NCI-H2081 (cell line): ENCODE results near the gene C17orf67.
"Not testable (repeated sequence)": the region's sequence is repeated elsewhere in the genome, so short reads cannot be mapped to it uniquely, and the experiment has no call there.

ENCODE experiments used
- DNase-seq, 2 experiments: peaks; one replicate each; lab custom pipeline; 2025; lab: John Stamatoyannopoulos, UW

Gene C17orf67

DNA sequence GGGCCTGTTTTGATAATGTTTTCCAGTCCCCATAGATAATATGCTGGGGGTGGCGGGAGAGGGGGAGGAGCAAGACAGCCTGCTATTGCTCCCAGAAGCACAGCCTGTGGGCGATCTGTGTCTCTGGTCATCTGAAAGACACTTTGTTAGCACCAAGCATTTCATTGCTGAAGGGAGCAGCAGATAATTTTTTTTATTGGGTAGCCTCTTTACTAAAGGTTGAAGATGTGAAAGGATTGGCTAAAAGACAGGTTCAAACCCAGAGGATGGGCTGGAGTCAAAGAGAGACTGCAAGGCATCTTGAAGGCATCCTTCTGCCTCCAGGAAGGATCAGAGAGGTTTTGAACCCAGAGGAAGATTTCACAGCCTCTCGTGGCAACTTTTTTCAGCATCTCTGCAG is 60.6 kb downstream of the C17orf67 start:
- DNase-seq: no peak

DNA sequence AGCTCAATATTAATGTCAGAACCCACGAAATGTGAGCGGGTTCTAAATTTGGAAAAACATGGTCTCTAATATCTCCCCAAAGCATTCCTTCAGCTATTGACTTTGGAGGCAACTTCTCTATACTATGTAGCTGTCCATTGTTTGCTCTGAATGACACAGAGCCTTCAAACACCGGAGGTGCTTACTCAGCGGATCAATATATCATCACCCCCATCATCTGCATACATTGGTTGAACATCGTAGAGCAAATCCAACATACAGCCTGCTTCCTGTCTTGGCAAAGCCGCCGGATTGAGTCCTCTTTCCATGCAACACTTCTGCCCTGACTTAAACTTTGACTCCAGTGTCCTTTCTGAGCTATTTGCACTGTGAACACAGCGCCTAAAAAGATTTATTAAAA is 61.3 kb downstream of the C17orf67 start:
- DNase-seq: no peak

DNA sequence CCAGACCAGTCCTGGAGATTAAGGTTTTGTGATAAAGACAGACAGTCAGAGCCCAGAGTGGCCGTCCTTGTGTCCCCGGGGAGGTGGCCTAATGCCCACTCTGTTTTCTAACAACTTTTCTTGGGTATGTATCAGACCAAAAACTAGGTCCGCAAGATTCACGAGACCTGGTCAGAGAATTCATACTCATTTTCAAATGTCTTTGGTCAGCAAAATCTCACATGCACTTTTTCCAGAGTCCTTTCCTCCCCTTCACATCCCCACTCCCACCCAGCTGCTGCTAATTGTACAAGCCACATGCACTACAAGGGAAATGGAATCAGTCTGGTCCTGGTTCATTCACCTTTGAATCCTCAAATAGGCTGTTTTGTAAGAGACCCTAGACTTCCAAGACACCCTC is 61.7 kb downstream of the C17orf67 start:
- DNase-seq: no peak

DNA sequence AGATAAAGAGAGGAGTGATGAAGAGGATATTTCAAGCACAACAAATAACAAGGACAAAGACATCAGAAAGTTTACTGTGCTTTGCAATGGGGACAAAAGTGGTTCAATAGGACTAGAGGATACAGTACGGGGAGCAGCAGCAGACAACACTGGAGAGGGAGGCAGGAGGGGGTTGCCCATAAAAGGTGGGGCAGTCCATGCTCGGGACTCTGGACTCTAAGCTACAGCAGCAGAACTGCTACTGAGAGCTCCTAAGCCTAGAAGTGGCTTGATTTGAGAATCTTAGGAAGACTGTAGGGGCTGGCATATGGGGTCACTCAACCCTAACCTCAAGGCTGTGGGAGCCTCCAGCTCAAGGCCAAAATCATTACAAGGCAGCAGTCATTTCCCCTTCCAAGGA is 62.2 kb downstream of the C17orf67 start:
- DNase-seq: no peak

DNA sequence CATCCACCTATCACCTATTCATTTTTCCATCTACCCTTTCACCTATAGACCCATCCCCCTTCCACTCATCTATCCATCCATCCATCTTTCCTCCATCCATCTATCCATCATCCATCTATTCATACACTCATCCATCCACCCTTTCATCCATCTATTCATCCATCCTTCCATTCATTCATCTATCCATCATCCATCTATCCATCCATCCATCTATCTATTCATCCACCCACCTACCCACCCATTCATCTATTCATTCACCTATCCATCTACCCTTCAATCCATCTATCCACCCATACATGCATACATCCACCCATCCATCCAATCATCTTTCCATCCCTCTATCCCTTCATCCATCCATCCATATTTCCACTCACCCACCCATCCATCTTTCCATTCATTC is 63.3 kb downstream of the C17orf67 start:
- DNase-seq: no peak

DNA sequence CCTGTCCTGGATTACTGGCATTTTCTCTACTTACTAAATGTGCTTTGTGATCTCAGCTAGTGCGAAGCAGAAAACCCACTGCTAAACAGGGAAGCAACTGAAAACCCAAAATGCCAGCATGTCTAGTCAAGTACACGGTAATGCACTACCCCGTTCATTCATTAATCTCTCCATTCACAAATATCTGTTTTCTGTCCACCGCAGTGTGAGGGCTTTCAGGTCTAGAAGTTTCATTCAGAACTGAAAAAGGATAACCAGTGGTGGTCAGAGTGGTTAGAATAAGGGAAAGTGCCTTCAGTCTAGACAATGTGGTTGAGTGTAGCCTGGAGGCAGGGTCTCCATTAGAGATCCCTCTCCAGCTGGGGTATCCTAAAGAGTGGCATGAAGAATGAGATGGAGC is 68.3 kb downstream of the C17orf67 start:
- no peak for DNase-seq

DNA sequence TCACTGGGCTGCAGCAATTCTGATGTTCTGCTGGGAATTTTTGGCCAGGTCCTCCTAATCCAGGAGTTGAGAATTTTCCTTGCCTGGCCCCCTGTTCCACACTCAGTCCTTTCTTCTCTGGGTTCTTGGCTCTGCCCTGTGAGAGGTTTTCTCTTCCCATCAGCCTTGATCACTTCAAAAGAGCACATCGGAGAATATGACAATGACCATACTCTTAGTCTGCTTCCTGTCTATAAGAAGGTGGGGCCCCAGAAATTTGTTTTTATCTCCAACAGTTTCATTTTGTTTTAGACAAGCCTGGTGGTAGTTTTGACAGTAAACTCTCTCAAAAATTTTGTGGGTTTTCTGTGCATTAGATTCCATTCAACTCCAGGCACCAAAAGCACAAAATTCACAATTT is 70.7 kb downstream of the C17orf67 start:
- no peak for DNase-seq

DNA sequence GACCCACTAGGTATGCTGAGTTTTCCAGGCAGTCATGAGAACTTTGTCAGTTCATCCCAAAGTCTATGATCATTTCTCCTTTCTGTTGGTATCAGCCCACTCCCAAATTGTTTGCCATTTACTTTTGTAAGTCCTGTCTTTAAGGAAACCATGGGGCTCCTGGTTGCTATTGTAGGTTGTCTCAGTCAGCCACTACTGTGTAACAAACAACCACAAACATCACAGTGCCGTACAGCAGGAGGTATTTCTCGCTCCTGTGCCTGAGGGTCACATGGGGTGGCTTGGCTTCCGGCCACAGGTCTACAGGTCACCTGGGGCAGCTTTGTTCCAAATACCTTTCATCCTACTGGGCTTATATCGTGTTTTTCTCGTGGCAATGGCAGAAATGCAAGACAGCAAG is 71.6 kb downstream of the C17orf67 start:
- DNase-seq: no peak

DNA sequence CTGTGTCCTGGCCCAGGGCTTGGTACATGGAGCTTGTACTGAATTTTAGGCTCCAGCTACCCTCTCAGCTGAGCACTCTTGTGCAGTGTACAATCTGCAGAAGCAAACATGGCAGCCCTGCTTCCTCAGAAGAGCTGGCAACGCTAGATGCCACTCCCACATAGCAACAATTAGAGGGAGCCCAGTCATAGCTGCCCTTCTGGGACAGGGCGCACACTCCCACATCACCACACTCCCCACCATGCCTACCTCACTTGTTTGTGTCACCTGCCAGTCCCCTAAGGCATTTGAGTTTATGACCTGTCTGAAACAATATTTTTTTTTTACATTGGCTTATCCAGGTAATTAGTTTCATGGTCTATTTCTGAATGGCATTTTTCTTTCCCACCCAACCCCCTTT is 72.3 kb downstream of the C17orf67 start:
- DNase-seq: no peak

DNA sequence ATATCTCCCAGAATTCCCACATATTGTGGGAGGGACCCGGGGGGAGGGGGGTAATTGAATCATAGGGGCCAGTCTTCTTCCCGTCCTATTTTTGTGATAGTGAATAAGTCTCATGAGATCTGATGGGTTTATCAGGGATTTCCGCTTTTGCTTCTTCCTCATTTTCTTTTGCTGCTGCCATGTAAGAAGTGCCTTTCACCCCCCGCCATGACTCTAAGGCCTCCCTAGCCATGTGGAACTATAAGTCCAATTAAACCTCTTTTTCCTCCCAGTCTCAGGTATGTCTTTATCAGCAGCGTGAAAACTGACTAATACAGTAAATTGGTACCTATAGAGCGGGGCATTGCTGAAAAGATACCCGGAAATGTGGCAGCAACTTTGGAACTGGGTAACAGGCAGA is 76.1 kb downstream of the C17orf67 start:
- DNase-seq: not testable (repeated sequence)

DNA sequence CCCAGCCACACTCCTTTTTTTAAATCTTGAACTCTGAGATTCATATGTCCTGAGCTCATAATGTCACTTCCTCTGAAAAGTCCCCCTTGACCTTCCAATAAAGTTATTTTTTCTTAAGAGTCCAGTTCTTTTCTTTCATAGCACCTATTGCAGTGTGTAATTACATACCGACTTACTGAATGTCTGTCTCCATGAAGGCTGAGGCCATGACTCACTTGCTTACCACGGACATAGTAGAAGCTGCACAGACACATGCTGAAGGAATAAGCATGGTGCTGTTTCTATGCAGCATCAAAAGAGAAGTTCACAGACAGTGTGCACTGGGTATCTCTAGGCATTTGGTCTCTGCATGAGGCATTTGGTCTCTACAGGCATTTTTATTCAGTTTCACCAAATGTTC is 77.2 kb downstream of the C17orf67 start:
- DNase-seq: no peak

DNA sequence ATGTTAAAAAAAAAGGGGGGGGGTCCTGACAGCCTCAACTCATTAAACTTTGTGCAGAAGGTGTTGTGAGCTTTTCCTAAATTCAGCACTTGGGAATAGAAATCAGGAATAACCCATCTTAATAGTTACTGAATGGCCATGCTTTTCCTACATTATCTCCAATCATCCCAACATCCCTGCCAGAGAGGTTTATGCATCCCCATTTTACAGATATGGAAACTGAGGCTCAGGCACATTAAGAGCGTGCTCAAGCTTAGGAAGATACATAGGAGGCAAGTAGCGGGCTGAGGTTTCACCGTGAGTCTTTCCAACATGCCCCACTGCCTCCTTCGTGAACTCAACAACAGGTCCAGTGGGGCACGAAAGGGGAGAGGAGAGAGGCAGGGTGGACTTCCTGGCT is 78.4 kb downstream of the C17orf67 start:
- no peak for DNase-seq

DNA sequence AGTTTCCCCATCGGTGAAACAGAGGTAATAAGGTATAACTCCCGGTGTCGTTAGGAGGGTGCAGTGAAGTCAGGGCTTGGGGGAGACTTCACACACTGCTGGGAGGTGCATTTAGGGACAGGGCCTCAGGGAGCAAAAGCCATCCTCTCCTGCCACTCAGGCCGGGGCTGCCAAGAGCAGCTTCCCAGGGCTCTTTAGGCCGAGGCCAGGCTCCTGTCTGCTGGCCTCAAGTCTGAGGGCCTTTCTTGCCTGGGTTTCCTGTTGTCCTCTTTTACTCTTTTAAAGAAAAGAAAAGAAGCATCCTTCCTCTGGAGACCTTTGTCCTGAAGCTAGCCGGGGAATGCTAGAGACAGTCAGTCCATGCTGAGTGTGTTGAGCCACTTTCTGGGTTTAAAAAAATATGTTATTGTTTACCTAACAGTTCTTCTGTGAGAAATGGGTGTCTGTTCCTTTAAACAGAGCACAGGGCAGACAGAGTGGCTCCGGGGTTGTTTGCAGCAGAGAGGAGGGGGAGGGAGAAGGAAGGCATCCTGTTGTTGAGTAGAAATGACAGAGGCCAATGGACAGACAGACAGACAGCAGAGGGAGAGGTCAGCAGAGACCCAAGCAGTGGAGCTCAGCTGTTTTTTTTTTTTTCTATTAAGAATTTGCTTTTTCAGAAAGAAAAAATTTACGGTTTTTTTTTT is 79.1 kb downstream of the C17orf67 start:
- DNase-seq: no peak

DNA sequence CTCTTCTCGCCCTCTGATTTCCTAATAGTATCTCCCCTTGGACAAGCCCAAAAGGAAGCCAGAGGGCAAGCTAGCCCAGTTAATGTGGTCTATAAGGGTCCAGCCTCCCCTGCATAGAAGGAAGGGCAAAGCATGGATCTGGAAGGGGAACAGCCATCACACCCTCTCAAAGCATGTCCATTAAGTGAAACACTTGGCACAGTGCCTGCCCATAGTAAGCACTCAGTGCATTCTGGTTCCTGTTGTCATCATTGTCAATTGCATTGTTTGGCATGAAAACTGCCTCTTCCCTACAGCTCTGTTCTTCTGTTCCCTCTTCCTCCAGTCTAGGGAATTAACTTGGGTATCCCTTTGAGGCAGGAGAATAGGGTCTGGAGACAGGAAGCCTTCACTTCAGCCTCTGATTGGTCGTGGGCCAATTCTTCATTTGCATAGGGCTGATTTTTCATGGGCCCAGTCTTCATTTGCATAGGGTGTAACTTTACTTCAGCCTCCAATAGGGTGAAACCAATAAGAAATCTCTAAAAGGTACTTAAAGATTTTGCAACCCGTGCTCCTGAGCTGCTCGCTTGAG is 81.4 kb downstream of the C17orf67 start:
- no peak for DNase-seq

DNA sequence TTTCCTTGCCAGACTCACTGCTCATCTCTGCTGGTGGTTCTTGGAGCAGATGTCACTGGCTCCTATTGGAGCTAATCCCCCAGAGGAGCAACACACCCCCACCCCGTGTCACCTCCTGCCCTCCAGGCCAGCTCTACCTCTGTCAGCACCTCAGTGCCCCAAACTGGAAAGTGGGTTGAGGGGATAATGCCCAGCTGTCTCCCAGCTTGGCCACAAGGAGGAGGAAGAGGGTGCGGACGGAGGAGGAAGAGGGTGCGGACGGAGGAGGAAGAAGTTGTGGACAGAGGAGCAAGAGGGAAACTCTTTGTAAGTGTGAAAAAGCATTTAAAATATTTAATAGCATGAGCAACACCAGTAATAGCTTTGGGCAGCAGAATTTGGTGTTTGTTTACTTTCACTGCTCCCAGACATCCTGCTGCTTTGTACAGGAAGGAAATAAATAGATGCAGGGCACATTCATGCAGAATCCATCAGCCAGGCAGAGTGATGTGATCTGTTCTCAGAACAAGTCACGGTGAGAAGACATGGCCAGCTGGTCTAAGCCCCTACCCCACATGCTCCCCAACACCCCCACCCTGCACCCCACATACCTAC is 82.5 kb downstream of the C17orf67 start:
- no peak for DNase-seq

DNA sequence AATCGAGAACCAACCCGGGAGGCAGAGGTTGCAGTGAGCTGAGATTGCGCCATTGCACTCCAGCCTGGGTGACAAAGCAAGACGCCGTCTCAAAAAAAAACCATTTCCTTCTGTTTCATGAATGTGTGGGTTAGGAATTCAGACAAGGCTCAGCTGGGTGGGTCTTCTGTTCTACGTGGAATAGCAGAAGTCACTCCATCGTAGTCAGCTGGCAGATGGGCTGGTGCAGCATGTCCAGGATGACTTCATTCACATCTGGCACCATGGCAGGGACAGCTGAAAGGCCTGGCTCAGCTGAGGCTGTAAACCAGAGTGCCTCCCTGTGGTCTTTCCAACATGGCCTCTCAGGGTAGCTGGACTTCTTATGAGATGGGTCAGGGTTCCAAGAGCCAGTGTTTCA is 89.0 kb downstream of the C17orf67 start:
- no peak for DNase-seq

DNA sequence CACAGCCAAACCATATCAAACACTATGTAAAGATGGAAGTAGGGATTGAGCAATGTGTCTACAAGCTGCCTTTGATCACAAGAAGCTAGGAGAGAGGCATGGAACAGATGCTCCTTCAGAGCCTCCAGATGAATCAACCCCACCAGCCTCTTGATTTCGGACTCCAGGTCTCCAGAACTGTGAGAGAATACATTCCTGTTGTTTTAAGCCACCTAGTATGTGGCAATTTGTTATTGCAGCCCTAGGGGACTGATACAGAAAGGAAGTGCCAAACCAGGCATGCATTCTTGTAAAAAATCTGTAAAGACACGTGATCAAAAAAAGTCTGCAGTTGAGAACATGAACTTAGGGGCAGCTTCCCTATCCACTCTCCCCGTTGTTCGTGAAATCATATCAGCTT is 91.1 kb downstream of the C17orf67 start:
- DNase-seq: no peak
